Keratinocyte (primary cell): ENCODE measurements around the gene LYRM7. TPM values are rescaled to one million over a fixed set of nuclear protein-coding genes. Genes with fewer than 3 reads are reported as not detected.
A peak's percentile ranks its signal among the peaks of the same experiment; 100 is the strongest.

ENCODE experiments used
- DNase-seq: peaks from one replicate; pipeline ENCODE4 v3.0.0-alpha.2; 2011; ENCODE audit warnings: low read depth, missing footprints, low spot score
- FAIRE-seq: peaks from 2 replicates; lab custom pipeline; 2011; peaks lifted over from hg19 to GRCh38; lab: Jason Lieb, UNC
- H2AFZ ChIP-seq: 2 replicates; pipeline ENCODE4 v1.6.0; 2012; ENCODE audit warnings: low read length, control low read depth, inconsistent platforms; ENCODE audit not compliant: control insufficient read depth
- H3K27ac ChIP-seq: 2 replicates; pipeline ENCODE4 v1.5.1; 2011; ENCODE audit warnings: low read length; ENCODE audit not compliant: control insufficient read depth, insufficient read depth
- H3K27me3 ChIP-seq: 3 replicates; pipeline ENCODE4 v1.6.0; 2011; ENCODE audit warnings: low read length; ENCODE audit not compliant: control insufficient read depth, insufficient read depth; ENCODE audit errors: extremely low read depth
- H3K36me3 ChIP-seq, 2 experiments: 2 replicates in 1 of 2; 3 replicates in 1 of 2; pipeline ENCODE4 v1.5.1; 2011; ENCODE audit warnings: low read length in 2 of 2, mild to moderate bottlenecking in 1 of 2; ENCODE audit not compliant: control insufficient read depth in 2 of 2, insufficient read depth in 2 of 2; ENCODE audit errors: extremely low read depth in 1 of 2
- H3K4me1 ChIP-seq: 3 replicates; pipeline ENCODE4 v1.5.1; 2011; ENCODE audit warnings: low read length; ENCODE audit not compliant: control insufficient read depth, insufficient read depth; ENCODE audit errors: extremely low read depth
- H3K4me2 ChIP-seq: 3 replicates; pipeline ENCODE4 v1.6.0; 2011; ENCODE audit warnings: low read depth, low read length; ENCODE audit not compliant: control insufficient read depth, insufficient read depth; ENCODE audit errors: extremely low read depth
- H3K4me3 ChIP-seq, 3 experiments: fragments of 200-600 bp in 1 of 3; sonication (generic) in 1 of 3; 2 replicates in 2 of 3; 3 replicates in 1 of 3; pipeline ENCODE4 v1.5.1; 2011 to 2016; ENCODE audit warnings: low read length in 3 of 3, mild to moderate bottlenecking in 3 of 3, control low read depth in 2 of 3, inconsistent platforms in 1 of 3, low read depth in 1 of 3, mixed read lengths in 1 of 3, mixed run types in 1 of 3, moderate library complexity in 1 of 3; ENCODE audit not compliant: control insufficient read depth in 2 of 3, insufficient read depth in 2 of 3; ENCODE audit errors: extremely low read depth in 1 of 3
- H3K79me2 ChIP-seq: 2 replicates; pipeline ENCODE4 v1.6.0; 2012; ENCODE audit warnings: low read length; ENCODE audit not compliant: control insufficient read depth, insufficient read depth
- H3K9ac ChIP-seq: 3 replicates; pipeline ENCODE4 v1.6.0; 2011; ENCODE audit warnings: low read length; ENCODE audit not compliant: control insufficient read depth, insufficient read depth; ENCODE audit errors: extremely low read depth
- H3K9me1 ChIP-seq: 3 replicates; pipeline ENCODE4 v1.6.0; 2011; ENCODE audit warnings: low read length; ENCODE audit not compliant: control insufficient read depth, insufficient read depth; ENCODE audit errors: extremely low read depth
- H3K9me3 ChIP-seq: 2 replicates; pipeline ENCODE4 v1.5.1; 2012; ENCODE audit warnings: low read depth, low read length; ENCODE audit not compliant: control insufficient read depth
- H4K20me1 ChIP-seq: 3 replicates; pipeline ENCODE4 v1.6.0; 2011; ENCODE audit warnings: low read length; ENCODE audit not compliant: control insufficient read depth, insufficient read depth; ENCODE audit errors: extremely low read depth
- CTCF ChIP-seq, 3 experiments: IDR thresholded peaks in 1 of 3; conservative IDR thresholded peaks in 1 of 3; optimal IDR thresholded peaks in 1 of 3; 2 replicates in 2 of 3; 3 replicates in 1 of 3; pipeline versions ENCODE3 to v1.5.1; 2011; ENCODE audit warnings: low read length in 3 of 3, mild to moderate bottlenecking in 3 of 3, moderate library complexity in 2 of 3, control low read depth in 1 of 3, inconsistent platforms in 1 of 3; ENCODE audit not compliant: insufficient read depth in 2 of 3; ENCODE audit errors: extremely low read depth in 1 of 3
- EZH2 ChIP-seq: IDR thresholded peaks from one replicate; pipeline ENCODE4 v1.6.1; 2012; ENCODE audit warnings: inconsistent platforms, mild to moderate bottlenecking, low read length, moderate library complexity
- dilution Hi-C: fragments of 300-500 bp; cut with MboI; formaldehyde crosslinking; loops from one replicate; pipeline ENCODE4 v1.7.0; 2020; ENCODE audit warnings: low sequenced_read_pairs; ENCODE audit not compliant: extremely low pct_ligation_motif_present
- polyA plus RNA-seq, 5 experiments: library from polyadenylated mRNA; depleted of rRNA in 3 of 5; stranded (reverse) in 3 of 5; stranded (forward) in 1 of 5; unstranded in 1 of 5; fragments of >200 nt; gene quantifications; 1 replicate in 1 of 5; 2 replicates in 3 of 5; 3 replicates in 1 of 5; pipeline versions ENCODE4 v1.2.1 to v1.2.3, GENCODE V29; 2011 to 2012; ENCODE audit warnings: missing spikeins in 2 of 5, low read depth in 1 of 5, low replicate concordance in 1 of 5

The LYRM7 gene
- polyA plus RNA-seq, 1 donor (not counting 4 experiments of a cell fraction or from before 2014, with no cell fraction given) = 5.5 TPM

- TF ChIP-seq CTCF (optimal IDR thresholded peaks at IDR 0.05 in 1 of 3, IDR thresholded peaks at IDR 0.05 in 1 of 3, conservative IDR thresholded peaks at IDR 0.05 in 1 of 3; ENCODE audit: extremely low read depth in 1 of 3, insufficient read depth in 2 of 3, low read length in 3 of 3) (no peak), EZH2 (no peak)
- peaks cover 12 to 20% of the 10 kb centered on the region in 2 experiments for H3K36me3 ChIP-seq
- no peaks in the 10 kb centered on the region for H3K9me1 ChIP-seq
- H3K79me2 ChIP-seq = peaks cover 53% of the 10 kb centered on the region
- H3K4me2 ChIP-seq = no peak overlapping the region
- H4K20me1 ChIP-seq = peaks cover 3% of the 10 kb centered on the region
- DNase-seq (no peak), FAIRE-seq (no peak)
- H3K9me3 ChIP-seq = no peaks in the 10 kb centered on the region
- H3K27me3 ChIP-seq = no peaks in the 10 kb centered on the region
- dilution Hi-C loops = no loop called here
- H2AFZ ChIP-seq = no peak overlapping the region
- no peak overlapping the region for H3K27ac ChIP-seq
- H3K4me1 ChIP-seq = no peaks in the 10 kb centered on the region
- H3K9ac ChIP-seq = no peak overlapping the region
- no peak overlapping the region for H3K4me3 ChIP-seq
These were observed 10.6 kb upstream of the LYRM7 start for GRCh38 chr5:131160134-131160533.

- Histone ChIP-seq H4K20me1 (peaks cover 3% of the 10 kb centered on the region), H3K27me3 (no peaks in the 10 kb centered on the region), H3K9me1 (no peaks in the 10 kb centered on the region), H3K27ac (peak overlapping the region; percentile 94), H3K4me1 (no peaks in the 10 kb centered on the region), H3K4me3 (peak overlapping the region; percentile 84 to 99 (median 94)), H3K36me3 (peaks cover 11 to 19% of the 10 kb centered on the region in 2 experiments), H2AFZ (no peak overlapping the region), H3K79me2 (peaks cover 53% of the 10 kb centered on the region), H3K9ac (peak overlapping the region; percentile 97), H3K4me2 (peak overlapping the region; percentile 74), H3K9me3 (no peaks in the 10 kb centered on the region)
- DNase-seq (no peak), FAIRE-seq (no peak)
- TF ChIP-seq CTCF (optimal IDR thresholded peaks at IDR 0.05 in 1 of 3, IDR thresholded peaks at IDR 0.05 in 1 of 3, conservative IDR thresholded peaks at IDR 0.05 in 1 of 3; ENCODE audit: extremely low read depth in 1 of 3, insufficient read depth in 2 of 3, low read length in 3 of 3) (no peak), EZH2 (no peak)
- dilution Hi-C loops = no loop called here
These were observed 7.2 kb upstream of the LYRM7 start for GRCh38 chr5:131163276-131164119.
